ENCODE data around the gene GOLGA6D.
"Not testable (repeated sequence)": the region's sequence is repeated elsewhere in the genome, so short reads cannot be mapped to it uniquely, and the experiment has no call there.

The GOLGA6D gene

DNA sequence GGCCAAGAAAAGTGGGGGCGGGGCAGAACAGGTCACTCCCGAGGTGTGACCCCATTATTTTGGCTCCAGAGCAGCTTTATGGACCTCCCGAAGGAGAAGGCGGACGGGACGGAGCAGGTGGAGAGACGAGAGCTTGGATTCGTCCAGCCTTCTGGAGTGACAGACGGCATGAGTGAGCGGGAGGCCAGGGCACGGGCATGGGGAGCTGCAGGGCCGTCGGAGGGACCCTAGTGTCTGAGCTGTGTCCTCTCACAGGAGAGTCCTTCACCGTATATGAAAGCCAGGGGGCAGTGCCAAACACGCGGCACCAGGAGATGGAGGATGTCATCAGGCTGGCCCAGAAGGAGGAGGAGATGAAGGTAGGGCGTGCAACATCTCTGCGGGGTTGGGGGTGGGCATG is 11.0 kb downstream of the GOLGA6D start:
- DNase-seq: not testable (repeated sequence)

DNA sequence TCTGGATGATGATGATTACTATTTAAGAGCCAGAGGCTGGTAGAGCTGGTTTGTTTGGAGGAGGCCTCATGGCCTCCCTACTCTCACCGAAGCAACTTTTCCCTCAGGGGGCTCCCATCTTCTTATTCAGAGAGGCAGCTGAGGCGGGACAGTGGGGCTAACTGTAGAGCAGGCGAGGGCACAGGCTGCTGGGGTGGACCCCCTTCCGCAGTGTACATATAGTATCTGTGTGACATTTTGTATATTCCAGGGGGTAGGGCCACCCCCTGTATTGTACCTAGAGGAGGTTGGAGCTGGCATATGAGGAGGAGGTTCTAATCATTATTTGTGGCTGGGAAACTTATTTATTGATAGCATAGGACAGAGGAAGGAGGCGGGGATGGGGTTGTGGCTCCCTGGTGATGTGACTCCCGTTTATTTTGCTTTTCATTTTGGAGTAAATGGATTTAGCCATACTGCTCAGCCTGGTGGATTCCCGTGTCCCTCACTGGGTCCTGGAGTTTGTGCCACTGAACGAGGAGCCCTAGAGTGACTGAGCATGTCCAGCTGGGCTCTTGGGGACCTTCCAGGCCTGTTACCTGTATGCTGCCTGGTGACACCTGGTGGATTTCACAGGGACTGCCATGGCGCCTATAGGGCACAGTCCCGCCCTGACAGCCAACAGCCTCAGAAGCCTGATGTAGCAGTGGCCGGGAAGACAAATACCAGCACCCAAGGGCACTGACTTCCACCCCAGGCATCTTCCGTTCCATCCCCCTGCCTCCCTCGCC is 16.1 kb downstream of the GOLGA6D start:
- not testable (repeated sequence) for DNase-seq

DNA sequence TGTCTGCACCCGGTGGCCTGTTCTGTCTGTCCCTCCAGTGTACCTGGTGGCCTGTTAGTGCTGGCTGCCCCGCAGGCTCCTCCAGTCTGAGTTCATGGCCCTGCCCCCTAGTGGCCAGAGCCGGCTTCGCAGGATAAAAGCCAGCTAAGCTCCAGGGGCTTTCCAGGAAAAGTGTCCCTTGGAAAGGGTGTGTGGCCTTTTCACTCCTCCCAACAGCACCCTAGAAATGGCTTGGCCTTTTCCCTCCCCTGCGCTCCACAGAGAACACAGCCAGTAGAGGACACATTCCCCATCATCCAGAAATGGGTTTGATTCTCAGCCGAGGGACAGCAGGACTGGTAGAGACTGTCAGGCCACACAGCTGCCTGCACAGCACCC is 16.7 kb downstream of the GOLGA6D start:
- DNase-seq: not testable (repeated sequence)

DNA sequence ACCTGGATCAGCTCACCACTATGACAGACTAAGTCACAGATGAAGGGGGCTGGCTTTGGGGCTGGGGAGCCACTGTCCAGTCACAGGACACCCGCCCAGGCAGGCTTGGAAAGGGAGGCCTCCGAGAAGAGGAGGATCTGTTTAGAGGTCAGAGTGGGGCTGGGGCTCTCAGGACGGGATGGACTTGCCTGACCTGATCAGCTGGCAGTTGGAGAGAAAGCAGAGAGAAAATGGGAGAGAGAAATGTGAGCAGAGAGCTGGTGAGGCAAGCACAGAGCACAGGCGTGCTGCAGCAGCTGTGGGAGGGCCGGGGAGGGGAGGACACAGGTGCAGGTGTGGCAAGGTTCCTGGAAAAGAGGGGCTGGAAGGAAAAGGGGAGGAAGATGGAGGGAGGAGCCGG is 17.4 kb downstream of the GOLGA6D start:
- not testable (repeated sequence) for DNase-seq

DNA sequence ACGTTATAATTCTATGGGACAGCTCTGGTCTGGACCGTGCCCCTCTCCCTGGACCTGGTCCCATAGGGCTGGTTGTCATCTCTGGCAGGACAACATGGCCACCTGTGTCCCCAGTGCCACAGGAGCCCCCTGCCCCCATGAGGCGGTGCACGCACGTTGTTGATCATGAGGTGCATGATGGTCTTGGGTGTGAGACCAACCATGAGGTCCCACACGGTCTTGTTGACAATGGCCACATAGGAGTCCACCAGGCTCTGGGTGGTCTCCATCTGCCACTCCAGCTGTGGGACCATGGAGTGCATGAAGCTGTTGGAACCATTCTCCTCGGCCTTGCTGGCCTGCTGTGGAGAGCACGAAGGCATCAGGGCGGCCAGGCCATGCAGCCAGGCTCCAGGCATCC is 19.7 kb downstream of the GOLGA6D start:
- DNase-seq: no peak

DNA sequence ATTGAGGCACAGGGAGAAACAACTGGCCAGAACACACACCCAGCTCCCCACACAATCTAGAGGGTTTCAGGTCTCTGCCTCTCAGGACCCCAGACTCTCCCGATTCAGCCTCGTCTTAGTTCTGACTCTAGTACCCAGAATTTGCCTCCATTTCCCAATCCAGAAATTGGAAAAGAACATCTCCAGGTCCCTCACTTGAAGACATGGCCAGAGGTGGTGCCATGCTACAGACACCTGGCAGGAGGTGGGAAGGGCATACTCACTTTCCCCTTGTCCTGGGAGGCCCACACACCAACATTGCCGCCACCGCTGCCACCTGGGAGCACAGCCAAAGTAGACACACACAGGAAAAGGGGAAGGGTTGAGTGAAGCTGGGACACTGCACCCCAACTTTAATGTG is 20.1 kb downstream of the GOLGA6D start:
- not testable (repeated sequence) for DNase-seq

DNA sequence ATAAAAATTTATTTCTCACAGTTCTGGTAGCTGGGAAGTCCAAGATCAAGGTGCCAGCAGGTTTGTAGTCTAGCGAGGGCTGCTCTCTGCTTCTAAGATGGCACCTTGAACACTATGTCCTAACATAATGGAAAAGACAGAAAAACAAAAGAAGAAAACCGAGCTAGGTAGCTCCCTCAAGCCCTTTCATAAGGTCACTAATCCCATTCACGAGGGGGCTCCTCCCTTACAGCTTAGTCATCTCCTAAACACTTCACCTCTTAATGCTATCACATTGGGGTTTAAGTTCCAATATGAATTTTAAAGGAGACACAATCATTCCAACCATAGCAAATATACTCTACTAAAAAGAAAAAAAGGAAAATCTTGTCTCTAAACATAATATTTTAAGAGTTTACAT is 23.6 kb downstream of the GOLGA6D start:
- DNase-seq: no peak

DNA sequence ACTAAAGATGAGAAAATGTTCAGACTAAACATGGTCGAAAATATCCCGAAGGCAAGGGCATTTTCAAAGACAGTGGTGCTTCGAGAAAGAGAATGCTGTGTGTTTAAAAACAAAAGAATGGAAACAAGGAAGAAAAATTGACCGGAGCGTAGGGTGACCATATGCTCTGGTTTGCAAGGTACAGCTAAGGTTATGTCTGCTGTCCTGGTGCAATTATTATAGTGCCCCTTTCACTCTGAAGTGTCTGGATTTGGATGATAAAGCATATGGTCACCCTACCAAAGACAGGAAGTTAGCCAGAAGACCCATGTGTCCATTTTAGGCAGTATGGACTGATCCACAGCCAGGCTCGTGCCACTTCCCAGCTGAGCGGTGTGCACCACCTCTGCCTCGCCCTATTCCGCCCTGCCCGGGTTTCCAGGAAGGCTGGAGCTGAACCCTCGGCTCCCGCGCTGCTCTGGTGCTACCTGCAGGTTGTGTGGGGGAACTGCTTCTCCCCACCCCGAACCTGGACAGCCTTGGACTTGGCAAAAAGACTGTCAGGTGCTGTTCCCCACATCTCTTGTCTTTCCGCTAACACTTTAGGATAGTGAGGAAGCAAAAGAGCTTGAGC is 25.2 kb downstream of the GOLGA6D start:
- no peak for DNase-seq

DNA sequence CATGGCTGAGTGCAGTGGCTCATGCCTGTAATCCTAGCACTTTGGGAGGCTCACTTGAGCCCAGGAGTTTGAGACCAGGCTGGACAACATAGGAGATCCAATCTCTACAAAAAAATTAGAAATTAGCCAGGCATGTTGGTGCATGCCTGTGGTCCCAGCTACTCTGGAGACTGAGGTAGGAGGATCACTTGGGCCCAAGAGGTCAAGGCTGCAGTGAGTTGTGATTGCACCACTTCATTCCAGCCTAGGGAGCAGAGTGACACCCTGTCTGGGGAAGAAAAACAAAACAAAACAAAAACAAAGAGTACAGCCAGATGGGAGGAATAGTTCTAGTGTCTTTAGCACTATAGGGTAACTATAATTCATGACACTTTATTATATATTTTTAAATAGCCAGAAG is 27.1 kb downstream of the GOLGA6D start:
- no peak for DNase-seq

DNA sequence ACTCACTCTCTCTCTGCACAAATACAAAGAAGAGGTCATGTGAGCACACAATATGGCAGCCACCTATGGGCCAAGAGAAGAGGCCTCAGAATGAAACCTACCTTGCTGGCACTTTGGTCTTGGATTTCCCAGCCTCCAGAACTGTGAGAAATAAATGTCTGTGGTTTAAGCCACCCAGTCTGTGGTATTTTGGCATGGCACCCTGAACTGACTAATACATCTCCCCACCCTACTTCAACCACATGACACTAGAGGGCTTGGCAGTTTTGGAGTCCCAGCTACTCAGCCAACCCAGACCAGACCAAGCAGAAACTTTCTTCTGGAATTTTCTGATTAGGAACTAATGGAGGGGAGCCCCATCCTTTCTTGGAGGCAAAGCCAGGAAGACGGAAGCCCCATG is 29.9 kb downstream of the GOLGA6D start:
- DNase-seq: not testable (repeated sequence)

DNA sequence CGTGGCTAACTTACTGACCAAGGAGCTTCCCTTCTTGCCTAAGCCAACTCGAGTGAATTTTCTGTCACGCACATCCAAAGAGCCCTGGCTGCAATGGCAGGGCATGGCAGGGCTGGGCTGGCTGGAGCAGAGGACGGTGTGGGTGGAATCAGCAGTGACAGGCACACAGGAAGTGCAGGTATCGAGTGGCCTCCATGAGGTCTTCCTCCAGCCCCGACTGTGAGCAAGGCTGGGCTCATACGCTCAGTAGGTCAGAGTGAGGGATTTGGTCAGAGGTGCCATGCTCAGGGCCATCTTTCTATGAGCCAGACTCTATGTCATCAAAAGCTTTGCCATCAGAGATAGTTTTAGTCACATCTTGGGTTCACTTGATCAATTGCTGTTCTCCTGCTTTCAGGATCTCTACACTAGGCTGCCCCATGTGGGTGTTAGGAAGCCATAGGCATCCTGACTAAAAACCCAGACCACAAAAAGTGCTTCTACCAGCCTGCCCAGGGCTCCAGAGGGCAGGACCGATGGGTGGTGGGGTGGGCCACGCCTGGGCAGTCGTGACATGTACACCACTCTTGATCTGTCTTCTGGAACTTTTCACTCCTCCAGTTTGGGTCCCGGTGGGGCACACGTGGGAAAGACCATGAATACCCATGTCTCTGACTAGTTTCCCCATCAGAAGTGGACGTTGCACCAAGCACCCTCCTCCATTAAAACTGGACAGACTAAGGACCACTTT is 30.6 kb downstream of the GOLGA6D start:
- DNase-seq: no peak

DNA sequence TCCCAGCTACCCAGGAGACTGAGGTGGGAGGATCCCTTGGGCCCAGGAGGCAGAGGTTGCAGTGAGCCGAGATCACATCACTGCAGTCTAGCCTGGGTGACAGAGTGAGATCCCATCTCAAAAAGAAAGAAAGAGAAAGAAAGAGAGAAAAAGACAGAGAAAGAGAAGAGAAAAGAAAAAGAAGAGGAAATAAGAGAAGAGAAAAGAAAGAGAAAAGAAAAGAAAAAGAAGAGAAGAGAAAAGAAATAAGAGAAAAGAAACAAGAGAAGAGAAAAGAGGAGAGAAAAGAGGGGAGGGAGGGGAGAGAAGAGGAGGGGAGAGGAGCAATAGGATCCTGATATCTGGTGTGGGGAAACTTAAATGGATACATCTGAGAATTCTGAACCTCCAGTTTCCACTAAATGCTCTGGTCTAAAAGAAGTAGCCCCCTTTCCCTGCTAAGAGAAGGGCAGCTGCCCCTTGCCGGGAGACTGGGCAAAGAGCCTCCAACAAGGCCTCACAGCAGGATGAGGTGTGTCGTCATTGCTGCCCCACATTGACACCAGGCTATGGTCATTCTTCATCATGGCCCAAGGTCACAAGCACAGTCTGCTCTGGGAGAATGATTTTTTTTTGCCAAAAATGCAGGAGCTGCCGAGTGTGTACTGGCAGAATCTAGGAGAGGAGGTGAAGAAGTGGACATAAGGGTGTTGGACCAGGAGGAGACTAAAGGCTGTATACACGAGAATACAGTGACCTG is 32.1 kb downstream of the GOLGA6D start:
- no peak for DNase-seq

DNA sequence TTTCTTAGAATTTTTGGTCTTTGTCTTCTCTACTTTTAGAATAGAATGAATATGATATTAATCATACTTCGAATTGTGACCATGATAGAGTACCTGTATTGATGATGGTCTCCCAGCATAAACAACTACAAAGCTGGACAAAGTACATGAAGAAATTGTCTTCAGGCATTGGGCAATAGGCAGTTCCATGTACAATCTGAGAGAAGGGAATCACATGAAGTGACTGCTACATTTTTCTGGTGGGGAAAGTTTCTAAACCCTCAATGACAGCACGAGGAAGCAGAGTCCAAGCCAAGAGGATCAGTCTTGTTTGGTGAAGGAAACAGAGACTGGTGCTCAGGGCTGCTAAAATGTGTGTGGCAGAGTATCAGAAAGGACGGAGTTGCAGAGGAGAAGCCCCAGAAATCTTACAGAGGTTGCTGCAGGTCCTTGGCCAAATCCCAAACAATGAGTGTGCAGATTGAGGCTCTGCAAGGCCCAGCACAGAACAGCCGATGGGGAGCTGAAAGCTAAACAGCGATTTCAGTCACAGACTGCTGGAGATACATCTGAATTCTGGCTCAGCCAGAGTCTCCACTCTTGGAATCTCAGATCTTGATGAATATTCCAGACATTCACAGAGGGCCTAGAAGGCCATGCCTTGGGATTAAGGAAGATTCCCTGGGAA is 36.7 kb downstream of the GOLGA6D start:
- not testable (repeated sequence) for DNase-seq

DNA sequence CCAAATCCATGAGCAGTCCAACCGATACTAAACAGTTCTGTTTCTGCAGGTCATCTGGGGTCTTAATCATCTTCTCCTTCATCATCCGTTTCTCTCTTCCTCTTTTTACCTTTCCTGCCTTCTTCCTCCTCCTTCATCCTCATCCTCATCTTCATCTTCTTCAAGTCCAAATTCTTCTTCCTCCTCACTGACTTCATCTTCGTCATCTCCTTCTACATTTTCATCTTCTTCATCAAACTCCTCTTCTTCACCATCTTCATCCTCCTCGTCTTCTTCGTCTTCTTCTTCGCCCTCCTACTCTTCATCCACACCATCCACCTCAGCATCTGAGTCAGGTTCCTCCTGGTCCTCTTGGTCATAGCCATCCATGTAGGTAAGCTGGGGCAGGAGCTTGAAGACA is 39.1 kb downstream of the GOLGA6D start:
- DNase-seq: no peak

DNA sequence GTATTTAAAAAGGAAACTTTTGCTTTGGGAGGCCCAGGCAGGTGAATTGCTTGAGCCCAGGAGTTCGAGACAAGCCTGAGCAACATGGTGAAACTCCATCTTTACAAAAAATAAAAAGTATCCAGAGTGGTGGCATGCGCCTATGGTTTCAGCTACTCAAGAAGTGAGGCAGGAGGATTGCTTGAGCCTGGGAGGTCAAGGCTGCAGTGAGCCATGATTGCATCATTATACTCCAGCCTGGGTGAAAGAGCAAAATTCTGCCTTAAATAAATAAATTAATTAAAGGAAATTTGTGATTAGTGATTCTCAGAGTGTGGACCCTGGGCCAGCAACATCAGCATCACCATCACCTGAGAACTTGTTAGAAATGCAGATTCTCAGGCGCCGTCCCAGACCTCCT is 43.3 kb downstream of the GOLGA6D start:
- no peak for DNase-seq

DNA sequence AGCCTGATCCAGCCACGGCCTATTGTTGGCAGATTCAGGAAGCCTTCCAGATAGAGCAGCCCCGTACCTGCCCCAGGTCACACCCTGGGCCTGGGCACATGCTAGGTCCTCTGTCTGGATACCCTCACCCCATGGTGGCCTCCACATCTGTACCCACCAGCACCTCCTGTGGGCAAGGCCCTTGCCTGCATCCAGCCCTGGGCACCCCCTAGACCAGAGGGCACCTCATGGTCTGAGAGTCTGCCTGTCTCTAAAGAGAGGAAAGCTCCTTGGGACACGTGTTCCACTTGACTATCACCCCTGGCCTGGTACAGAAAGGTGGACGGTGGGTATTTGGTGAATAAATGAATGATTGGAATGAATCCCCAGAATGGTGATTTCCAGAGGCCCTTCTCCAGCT is 44.4 kb downstream of the GOLGA6D start:
- DNase-seq: no peak

DNA sequence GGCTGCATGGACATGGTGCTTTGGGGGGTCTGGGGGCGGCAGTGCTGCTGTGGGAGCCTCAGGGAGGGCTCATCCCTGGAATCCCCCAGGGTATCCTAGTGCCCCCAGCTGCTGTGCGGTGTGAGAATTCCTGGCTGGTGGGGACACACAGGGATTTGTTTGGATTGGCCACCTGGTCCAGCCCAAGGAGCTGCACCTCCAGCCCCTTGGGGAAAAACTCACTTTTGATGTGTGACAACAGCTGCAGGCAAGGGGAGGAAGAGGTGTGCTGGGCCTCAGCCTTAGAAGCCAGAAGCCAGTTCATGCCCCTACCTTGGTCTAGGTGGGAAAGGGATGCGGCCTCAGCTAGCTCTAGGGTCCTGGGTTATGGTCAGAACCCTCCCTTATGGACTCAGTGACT is 44.9 kb downstream of the GOLGA6D start:
- DNase-seq: no peak

DNA sequence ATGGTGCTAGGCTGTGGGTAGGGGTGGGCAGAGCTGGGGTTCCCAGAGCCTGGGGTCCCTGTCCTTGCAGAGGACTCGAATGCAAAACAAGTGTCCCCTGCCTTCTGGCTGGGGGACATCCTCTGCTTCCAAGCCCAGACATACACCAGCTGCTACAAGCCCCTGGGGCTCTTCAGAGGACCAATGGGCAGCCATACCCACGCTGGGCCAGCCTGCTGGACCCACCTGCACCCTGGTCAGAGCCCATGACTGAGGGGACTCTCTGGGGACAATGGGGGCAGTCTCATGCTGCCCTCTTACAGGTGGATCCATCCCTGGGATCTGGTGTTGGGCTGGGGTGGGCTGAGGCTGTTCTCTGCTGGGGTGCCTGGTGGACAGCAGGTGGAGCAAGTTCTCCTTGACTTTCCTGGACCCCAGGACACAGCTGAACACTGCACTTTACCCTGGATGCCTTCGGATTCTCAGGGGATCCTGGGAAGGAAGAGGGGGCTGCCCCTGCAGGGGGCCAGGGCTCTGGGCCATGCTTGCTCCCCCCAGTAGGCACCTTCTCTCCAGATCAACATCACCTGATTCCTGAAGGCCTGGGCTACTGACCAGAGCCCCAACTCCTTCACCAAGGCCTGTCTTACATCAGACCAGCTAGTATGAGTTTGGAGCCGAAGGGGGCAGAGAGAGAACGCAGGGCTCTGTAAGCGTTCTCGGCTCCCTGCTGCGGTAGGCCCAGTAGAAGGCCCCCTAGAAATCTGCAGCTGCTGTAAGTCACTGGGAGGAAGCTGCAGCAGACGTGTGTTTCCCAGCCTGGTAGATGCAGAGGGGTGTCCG is 46.1 kb downstream of the GOLGA6D start:
- no peak for DNase-seq

DNA sequence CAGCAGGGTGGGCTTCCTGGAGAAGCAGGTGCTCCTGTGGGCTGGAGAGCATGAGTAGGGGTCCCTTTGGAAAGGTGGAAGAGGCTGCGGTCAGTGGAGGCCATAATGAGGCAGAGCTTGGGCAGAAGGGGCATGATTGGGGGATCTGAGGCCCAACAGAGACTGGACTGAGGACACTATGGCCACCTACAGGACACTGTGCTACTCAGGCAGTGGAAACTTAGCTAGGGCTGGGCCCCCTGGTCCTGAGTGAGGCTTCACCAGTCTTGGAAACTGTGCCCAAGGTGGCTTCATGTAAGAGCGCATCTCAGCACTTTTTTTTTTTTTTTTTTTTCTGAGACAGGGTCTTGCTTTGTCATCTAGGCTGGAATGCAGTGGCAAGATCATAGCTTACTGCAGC is 46.9 kb downstream of the GOLGA6D start:
- DNase-seq: no peak

DNA sequence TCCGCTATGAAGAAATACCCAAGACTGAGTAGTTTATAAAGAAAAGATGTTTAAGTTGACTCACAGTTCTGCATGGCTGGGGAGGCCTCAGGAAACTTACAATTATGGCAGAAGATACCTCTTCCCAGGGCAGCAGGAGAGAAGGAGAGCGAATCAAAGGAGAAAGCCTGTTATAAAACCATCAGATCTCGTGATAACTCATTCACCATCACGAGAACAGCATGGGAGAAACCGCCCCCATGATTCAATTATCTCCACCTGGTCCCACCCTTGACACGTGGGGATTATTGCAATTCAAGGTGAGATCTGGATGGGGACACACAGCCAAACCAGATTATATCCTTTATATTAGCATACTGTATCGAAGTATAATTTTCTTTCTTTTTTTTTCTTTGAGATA is 49.5 kb downstream of the GOLGA6D start:
- DNase-seq: not testable (repeated sequence)

DNA sequence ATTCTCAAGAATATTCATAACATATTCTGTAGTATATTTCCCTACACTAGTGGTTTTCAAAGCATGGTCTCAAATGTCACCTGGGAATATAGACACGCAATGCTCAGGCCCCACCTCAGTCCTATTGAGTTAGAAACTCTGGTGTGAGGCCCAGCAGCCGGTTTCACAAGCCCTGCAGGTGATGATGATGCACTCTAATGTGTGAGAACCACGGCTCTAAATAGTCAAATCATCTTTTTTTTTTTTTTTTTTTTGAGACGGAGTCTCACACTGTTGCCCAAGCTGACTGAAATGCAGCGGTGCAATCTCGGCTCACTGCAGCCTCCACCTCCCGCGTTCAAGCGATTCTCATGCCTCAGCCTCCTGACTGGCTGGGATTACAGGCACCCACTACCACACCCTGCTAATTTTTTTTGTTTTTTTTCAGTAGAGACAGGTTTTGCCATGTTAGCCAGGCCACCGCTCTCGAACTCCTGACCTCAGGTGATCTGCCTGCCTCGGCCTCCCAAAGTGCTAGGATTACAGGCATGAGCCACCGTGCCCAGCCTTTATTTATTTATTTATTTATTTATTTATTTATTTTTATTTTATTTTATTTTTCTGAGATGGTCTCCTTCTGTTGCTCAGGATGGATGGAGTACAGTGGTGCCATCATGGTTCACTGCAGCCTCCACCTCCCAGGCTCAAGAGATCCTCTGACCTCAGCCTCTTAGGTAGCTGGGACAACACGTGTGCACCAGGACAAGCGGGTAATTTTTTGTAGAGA is 51.2 kb downstream of the GOLGA6D start:
- DNase-seq: not testable (repeated sequence)

All from T1000 (cell line).